NCI-H2081 (cell line): Measurements from ENCODE around the gene SPTBN2.

Experiments used
- DNase-seq, 2 experiments: peaks; one replicate each; lab custom pipeline; 2025; lab: John Stamatoyannopoulos, UW

The SPTBN2 gene

GRCh38 chr11:66639066-66639813 lies 89.8 kb downstream of the SPTBN2 start:
- no peak for DNase-seq

- peak; percentile 99 to 100 for DNase-seq
Observed at GRCh38 chr11:66638177-66639065, 90.6 kb downstream of the SPTBN2 start, which contains the start of gene RBM4. RBM4 (plus strand) TSS chr11:66638703; CDS start chr11:66639712, 1,009 bp downstream.

- DNase-seq, result no peak
Observed at GRCh38 chr11:66637557-66638176, 91.3 kb downstream of the SPTBN2 start.

GRCh38 chr11:66636411-66636810 lies 92.6 kb downstream of the SPTBN2 start:
- no peak for DNase-seq
